ENCODE measurements around the gene CEBPA. TPM values are rescaled to one million over a fixed set of nuclear protein-coding genes. Genes with fewer than 3 reads are reported as not detected.

The CEBPA gene
- polyA plus RNA-seq, 1 donor (not counting 4 experiments of a cell fraction or from before 2014, with no cell fraction given), result 3.6 TPM

- Histone ChIP-seq H3K9ac (ENCODE audit: control insufficient read depth, extremely low read depth, insufficient read depth, low read length) (peak overlapping the region; percentile 37), H3K79me2 (ENCODE audit: control insufficient read depth, insufficient read depth, low read length) (no peaks in the 10 kb centered on the region), H3K9me1 (ENCODE audit: control insufficient read depth, extremely low read depth, insufficient read depth, low read length) (no peaks in the 10 kb centered on the region), H3K4me3 (ENCODE audit: control insufficient read depth in 2 of 3, extremely low read depth in 1 of 3, insufficient read depth in 2 of 3, low read depth in 1 of 3, low read length in 3 of 3) (peak overlapping the region; percentile 7 to 38 (median 22)), H3K9me3 (ENCODE audit: control insufficient read depth, low read depth, low read length) (no peaks in the 10 kb centered on the region), H3K4me2 (ENCODE audit: control insufficient read depth, extremely low read depth, insufficient read depth, low read depth, low read length) (peak overlapping the region; percentile 72), H3K27me3 (ENCODE audit: control insufficient read depth, extremely low read depth, insufficient read depth, low read length) (peaks cover 21% of the 10 kb centered on the region), H3K36me3 (ENCODE audit: control insufficient read depth in 2 of 2, extremely low read depth in 1 of 2, insufficient read depth in 2 of 2, low read length in 2 of 2) (no peaks in the 10 kb centered on the region), H3K27ac (ENCODE audit: control insufficient read depth, insufficient read depth, low read length) (no peak overlapping the region), H3K4me1 (ENCODE audit: control insufficient read depth, extremely low read depth, insufficient read depth, low read length) (peaks cover 57% of the 10 kb centered on the region), H2AFZ (ENCODE audit: control insufficient read depth, low read length) (no peak overlapping the region), H4K20me1 (ENCODE audit: control insufficient read depth, extremely low read depth, insufficient read depth, low read length) (no peaks in the 10 kb centered on the region)
- dilution Hi-C loops (cut with MboI; ENCODE audit: extremely low pct_ligation_motif_present, low sequenced_read_pairs), result no loop called here
- TF ChIP-seq EZH2 (IDR thresholded peaks at IDR 0.05; ENCODE audit: low read length), result no peak
- TF ChIP-seq, protein P1, sequence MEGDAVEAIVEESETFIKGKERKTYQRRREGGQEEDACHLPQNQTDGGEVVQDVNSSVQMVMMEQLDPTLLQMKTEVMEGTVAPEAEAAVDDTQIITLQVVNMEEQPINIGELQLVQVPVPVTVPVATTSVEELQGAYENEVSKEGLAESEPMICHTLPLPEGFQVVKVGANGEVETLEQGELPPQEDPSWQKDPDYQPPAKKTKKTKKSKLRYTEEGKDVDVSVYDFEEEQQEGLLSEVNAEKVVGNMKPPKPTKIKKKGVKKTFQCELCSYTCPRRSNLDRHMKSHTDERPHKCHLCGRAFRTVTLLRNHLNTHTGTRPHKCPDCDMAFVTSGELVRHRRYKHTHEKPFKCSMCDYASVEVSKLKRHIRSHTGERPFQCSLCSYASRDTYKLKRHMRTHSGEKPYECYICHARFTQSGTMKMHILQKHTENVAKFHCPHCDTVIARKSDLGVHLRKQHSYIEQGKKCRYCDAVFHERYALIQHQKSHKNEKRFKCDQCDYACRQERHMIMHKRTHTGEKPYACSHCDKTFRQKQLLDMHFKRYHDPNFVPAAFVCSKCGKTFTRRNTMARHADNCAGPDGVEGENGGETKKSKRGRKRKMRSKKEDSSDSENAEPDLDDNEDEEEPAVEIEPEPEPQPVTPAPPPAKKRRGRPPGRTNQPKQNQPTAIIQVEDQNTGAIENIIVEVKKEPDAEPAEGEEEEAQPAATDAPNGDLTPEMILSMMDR (optimal IDR thresholded peaks at IDR 0.05 in 1 of 3, IDR thresholded peaks at IDR 0.05 in 1 of 3, conservative IDR thresholded peaks at IDR 0.05 in 1 of 3; ENCODE audit: extremely low read depth in 1 of 3, insufficient read depth in 2 of 3, low read length in 3 of 3), result no peak
- peak; percentile 20 for FAIRE-seq
- no peak for DNase-seq (ENCODE audit: low read depth, low spot score)
Measured at GRCh38 chr19:33300009-33300893, 2.1 kb downstream of the CEBPA start.

DNA sequence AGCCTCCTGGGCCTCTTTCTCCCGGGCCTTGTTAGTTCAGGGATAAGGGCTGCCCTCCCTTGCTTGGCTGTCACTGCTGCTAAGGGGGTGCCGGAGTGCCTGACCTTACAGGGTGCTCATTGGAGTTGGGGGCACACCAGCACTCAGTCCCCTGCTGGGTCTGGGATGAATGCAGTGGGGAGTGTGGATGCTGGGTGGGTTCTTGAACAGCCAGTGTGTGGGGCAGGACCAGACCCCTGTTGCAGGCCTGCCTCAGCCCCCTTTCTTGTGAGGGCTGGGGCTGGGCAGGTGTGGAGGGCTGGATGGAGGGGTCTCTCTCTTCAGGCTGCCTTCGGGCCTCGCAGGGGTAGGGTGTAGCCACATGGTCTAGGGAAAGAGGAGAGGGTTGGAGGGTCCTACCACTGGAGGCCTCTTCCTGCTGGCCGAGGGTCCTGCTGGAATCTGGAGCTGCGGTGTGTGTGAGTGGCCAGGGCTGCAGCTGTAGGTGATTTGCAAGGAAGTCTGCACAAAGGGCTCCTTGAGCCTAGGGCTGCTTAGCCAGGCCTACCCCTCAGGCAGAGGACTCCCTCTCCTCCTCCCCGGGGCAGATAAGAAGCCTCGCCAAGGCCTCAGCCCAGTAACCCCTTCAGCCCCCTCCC lies 3.2 kb downstream of the CEBPA start:
- no peaks in the 10 kb centered on the region for H4K20me1 ChIP-seq (ENCODE audit: control insufficient read depth, extremely low read depth, insufficient read depth, low read length)
- H3K79me2 ChIP-seq (ENCODE audit: control insufficient read depth, insufficient read depth, low read length), result no peaks in the 10 kb centered on the region
- H3K9me3 ChIP-seq (ENCODE audit: control insufficient read depth, low read depth, low read length), result no peaks in the 10 kb centered on the region
- no peaks in the 10 kb centered on the region for H3K36me3 ChIP-seq (ENCODE audit: control insufficient read depth in 2 of 2, extremely low read depth in 1 of 2, insufficient read depth in 2 of 2, low read length in 2 of 2)
- TF ChIP-seq, protein P1 (optimal IDR thresholded peaks at IDR 0.05 in 1 of 3, IDR thresholded peaks at IDR 0.05 in 1 of 3, conservative IDR thresholded peaks at IDR 0.05 in 1 of 3; ENCODE audit: extremely low read depth in 1 of 3, insufficient read depth in 2 of 3, low read length in 3 of 3), result no peak
- no peak for TF ChIP-seq EZH2 (IDR thresholded peaks at IDR 0.05; ENCODE audit: low read length)
- H3K4me2 ChIP-seq (ENCODE audit: control insufficient read depth, extremely low read depth, insufficient read depth, low read depth, low read length), result peak overlapping the region; percentile 72
- H2AFZ ChIP-seq (ENCODE audit: control insufficient read depth, low read length), result no peak overlapping the region
- no peak for FAIRE-seq
- no peaks in the 10 kb centered on the region for H3K9me1 ChIP-seq (ENCODE audit: control insufficient read depth, extremely low read depth, insufficient read depth, low read length)
- peaks cover 60% of the 10 kb centered on the region for H3K4me1 ChIP-seq (ENCODE audit: control insufficient read depth, extremely low read depth, insufficient read depth, low read length)
- H3K9ac ChIP-seq (ENCODE audit: control insufficient read depth, extremely low read depth, insufficient read depth, low read length), result peak overlapping the region; percentile 39
- peaks cover 21% of the 10 kb centered on the region for H3K27me3 ChIP-seq (ENCODE audit: control insufficient read depth, extremely low read depth, insufficient read depth, low read length)
- no peak overlapping the region for H3K27ac ChIP-seq (ENCODE audit: control insufficient read depth, insufficient read depth, low read length)
- H3K4me3 ChIP-seq (ENCODE audit: control insufficient read depth in 2 of 3, extremely low read depth in 1 of 3, insufficient read depth in 2 of 3, low read depth in 1 of 3, low read length in 3 of 3), result no peak overlapping the region
- no peak for DNase-seq (ENCODE audit: low read depth, low spot score)
- dilution Hi-C loops (cut with MboI; ENCODE audit: extremely low pct_ligation_motif_present, low sequenced_read_pairs), result no loop called here
